Measurements from ENCODE around the gene GNB5. TPM values are rescaled to one million over a fixed set of nuclear protein-coding genes. Genes with fewer than 3 reads are reported as not detected.

GNB5 gene
- total RNA-seq, 2 experiments from 2014 or later: 24.0 to 25.1 TPM

DNA sequence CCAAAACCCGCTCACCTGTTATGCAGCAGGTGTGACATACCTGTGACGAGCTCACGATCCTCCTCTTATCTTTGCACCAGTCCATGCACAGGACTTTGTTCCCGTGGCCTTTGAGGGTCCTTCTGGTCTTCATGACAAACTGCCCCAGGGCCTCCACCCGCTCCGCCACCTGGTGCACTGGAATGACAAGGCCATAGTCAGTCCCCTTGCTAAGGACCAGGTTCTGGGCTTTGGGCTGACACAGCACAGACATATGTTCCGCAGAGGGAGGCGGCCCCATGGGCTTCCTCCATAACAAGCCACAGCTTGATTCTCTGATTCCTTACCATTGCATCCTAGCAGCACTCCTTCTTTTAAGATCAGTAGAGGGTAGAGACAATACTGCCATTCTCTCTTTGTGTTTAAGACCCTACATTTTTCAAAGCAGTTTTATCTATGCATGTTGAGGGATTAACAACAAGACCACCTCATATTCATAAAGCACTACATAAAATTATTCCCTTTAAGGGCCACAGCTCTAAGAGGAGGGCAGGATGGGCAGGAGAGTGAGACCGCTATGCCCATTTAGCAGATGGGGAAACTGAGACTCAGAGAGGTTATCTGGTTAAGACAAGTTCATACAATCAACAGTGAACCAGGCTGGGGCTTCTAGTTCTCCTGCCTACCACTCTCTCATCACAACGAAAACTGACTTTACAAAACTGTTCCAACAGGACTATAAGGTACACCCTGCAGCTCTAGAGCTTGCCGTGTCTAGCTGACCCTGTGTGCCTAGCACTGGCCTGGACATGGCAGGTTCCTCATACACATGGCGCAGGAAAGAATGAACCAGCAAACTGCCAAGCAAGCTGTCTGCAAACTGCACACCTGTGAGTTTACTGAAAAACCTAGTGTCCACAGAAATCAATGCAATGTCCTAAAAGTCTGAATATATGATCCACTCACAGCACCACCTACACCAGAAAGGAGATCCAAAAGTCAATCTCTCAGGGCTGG lies 37.0 kb downstream of the GNB5 start:
- intact Hi-C loops (cut with micrococcal nuclease): no loop called here
- no peaks in the 10 kb centered on the region for H3K9me3 Mint-ChIP-seq

DNA sequence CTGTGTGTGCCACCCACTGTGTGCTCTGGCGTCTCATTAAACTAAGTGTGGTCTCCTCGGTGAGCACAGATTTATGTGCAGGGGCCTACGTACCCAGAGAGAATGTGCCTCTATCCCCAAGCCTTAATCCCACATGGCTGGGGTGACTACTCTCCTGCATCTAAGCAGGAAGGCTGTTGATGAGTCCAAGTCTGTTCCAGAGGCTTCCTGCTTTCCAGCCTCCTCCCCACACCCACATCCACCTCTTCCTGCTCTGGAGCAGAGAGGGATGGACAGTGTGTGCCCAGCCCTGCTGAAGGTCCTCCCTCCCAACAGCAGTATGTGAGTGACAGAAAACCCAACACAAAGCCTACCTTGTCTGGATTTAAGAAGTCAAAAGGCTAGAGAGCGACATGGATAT lies 39.8 kb downstream of the GNB5 start:
- Mint-ChIP-seq H3K27me3 (no peaks in the 10 kb centered on the region), H3K4me3 (no peak overlapping the region), H3K9me3 (no peaks in the 10 kb centered on the region), H3K36me3 (peaks cover 27% of the 10 kb centered on the region), H3K27ac (no peak overlapping the region), H3K4me1 (ENCODE audit: low read depth) (no peaks in the 10 kb centered on the region)
- ChIA-PET CTCF (no interaction called here), POLR2A (interaction anchor here (0.6 kb wide), 1 partner anchor 114 kb away, joined by 3 read pairs; no protein-coding TSS in a partner anchor)
- DNase-seq: no peak
- intact Hi-C loops (cut with micrococcal nuclease): no loop called here

More for the DNA sequence above, 37.0 kb downstream of the GNB5 start:
- Mint-ChIP-seq H3K4me3 (no peak overlapping the region), H3K36me3 (peaks cover 9% of the 10 kb centered on the region), H3K4me1 (ENCODE audit: low read depth) (no peaks in the 10 kb centered on the region), H3K27me3 (no peaks in the 10 kb centered on the region), H3K27ac (no peak overlapping the region)
- no peak for DNase-seq
- CTCF ChIA-PET: interaction anchor here (1.1 to 1.2 kb wide), 2 partner anchors 15 kb away, joined by 4 to 5 read pairs; no protein-coding TSS in a partner anchor
- POLR2A ChIA-PET: interaction anchor here (0.7 kb wide), 1 partner anchor 25 kb away, joined by 5 read pairs; no protein-coding TSS in a partner anchor

DNA sequence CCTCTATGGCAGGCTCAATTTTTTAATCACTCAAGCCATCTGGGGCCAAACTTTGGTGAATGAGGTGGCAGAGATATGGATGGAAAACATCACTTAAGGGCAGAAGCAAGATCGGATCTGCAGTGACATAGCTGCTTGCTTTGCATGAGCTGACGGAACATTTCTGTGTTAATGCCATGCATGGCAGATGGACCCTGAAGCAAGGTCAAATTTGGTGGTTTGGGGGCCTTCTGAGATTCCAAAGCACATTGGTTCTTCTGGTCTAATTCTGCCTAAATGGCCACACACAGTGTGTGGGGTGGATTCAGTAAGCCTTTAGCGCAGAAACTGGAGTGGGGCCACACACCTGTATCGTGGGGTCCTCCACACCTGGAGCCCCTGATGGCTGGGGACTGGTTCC lies 40.3 kb downstream of the GNB5 start:
- Mint-ChIP-seq H3K27me3 (no peaks in the 10 kb centered on the region), H3K4me3 (no peak overlapping the region), H3K27ac (no peak overlapping the region), H3K9me3 (no peaks in the 10 kb centered on the region), H3K36me3 (peaks cover 30% of the 10 kb centered on the region), H3K4me1 (ENCODE audit: low read depth) (no peaks in the 10 kb centered on the region)
- CTCF ChIA-PET: interaction anchor here (0.7 kb wide), 1 partner anchor 71 kb away, joined by 3 read pairs; no protein-coding TSS in a partner anchor
- intact Hi-C loops (cut with micrococcal nuclease): no loop called here
- DNase-seq: no peak
- POLR2A ChIA-PET: no interaction called here

DNA sequence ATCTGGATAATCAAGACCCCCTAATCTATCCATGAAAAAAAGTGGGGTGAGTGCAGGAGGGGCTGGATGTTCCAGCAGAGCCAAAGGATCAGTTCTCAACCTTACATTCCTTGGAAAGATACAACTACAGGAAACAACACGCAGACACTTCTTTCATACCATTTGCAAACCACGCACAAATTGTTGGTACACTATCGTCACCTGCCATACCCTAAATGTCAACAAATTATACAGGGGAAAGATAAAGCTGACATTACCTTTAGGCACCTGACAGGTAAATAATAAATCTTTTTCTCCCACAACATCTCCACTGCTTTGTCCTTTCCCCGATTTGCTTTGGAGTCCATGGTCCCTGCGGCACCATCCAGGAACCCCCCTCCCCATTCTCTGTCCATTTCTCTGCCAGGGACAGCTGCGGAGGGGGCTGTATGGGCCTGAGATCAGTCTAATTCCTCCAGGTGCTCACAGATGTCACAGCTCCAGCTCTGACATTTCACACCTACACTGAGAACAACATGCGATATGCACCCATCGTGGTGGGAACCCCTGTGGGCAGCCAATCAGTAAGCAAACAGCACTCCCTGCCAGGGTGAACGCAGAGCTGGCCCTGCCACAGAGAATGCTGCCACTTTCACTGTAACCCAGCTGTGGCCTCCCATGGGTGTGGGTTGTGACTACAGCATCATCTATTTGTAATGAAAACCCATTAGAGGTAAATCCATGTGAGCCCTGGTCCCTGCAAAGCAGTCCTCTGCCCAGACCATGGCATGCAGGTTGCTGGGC lies 41.0 kb downstream of the GNB5 start:
- peaks cover 33% of the 10 kb centered on the region for H3K36me3 Mint-ChIP-seq

DNA sequence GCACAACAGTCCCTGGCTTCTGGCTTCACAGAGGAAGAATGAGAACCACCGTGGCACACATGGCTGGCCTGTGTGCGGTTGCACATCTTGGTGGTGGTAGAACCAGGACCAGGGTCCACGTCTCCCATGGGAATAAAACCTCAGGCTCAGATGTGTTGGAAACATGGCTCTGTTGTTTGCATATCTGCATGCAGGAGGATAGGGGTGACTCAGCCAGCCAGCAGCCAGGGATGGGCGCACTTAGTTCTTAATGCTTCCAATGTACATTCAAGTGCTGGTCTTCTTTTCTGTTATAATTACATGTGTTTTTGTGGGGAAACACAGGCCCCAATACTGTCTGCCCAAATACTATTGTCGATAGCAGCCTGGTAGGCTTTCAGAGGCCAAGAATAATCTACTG lies 42.8 kb downstream of the GNB5 start:
- ChIA-PET POLR2A (no interaction called here), CTCF (no interaction called here)
- Mint-ChIP-seq H3K27ac (no peak overlapping the region), H3K27me3 (no peaks in the 10 kb centered on the region), H3K4me3 (no peak overlapping the region), H3K4me1 (ENCODE audit: low read depth) (no peaks in the 10 kb centered on the region), H3K36me3 (peaks cover 38% of the 10 kb centered on the region), H3K9me3 (no peaks in the 10 kb centered on the region)
- DNase-seq: no peak
- intact Hi-C loops (cut with micrococcal nuclease): no loop called here

More for the DNA sequence above, 41.0 kb downstream of the GNB5 start:
- H3K4me1 Mint-ChIP-seq (ENCODE audit: low read depth): no peaks in the 10 kb centered on the region
- CTCF ChIA-PET: interaction anchor here (0.7 to 1.2 kb wide), 2 partner anchors 70 kb away, joined by 3 read pairs; no protein-coding TSS in a partner anchor
- H3K27me3 Mint-ChIP-seq: no peaks in the 10 kb centered on the region
- DNase-seq: no peak
- no peak overlapping the region for H3K4me3 Mint-ChIP-seq
- POLR2A ChIA-PET: no interaction called here
- H3K27ac Mint-ChIP-seq: no peak overlapping the region
- intact Hi-C loops (cut with micrococcal nuclease): no loop called here
- no peaks in the 10 kb centered on the region for H3K9me3 Mint-ChIP-seq

DNA sequence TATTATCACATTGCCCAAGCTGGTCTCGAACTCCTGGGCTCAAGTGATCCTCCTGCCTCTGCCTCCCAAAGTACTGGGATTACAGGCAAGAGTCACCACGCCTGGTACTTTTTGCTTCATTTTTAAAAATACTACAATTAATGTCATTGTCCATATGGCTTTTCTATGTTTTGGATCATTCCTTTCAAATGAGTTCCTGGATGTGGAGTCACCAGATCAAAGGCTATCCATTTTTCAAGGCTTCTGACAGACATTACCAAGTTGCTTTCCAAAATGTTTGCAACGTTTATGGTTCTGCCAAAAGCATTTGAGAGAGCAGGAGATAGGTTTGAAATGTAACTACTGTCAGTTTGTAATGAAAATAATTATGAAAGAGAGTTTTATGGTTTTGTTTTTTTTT lies 44.4 kb downstream of the GNB5 start:
- no peak for DNase-seq
- POLR2A ChIA-PET: no interaction called here
- Mint-ChIP-seq H3K27me3 (no peaks in the 10 kb centered on the region), H3K4me3 (no peak overlapping the region), H3K27ac (no peak overlapping the region), H3K9me3 (no peaks in the 10 kb centered on the region), H3K4me1 (ENCODE audit: low read depth) (no peaks in the 10 kb centered on the region), H3K36me3 (peaks cover 36% of the 10 kb centered on the region)
- CTCF ChIA-PET: interaction anchor here (0.7 kb wide), 2 partner anchors 26 to 203 kb away, joined by 3 to 4 read pairs; no protein-coding TSS in a partner anchor
- intact Hi-C loops (cut with micrococcal nuclease): no loop called here

DNA sequence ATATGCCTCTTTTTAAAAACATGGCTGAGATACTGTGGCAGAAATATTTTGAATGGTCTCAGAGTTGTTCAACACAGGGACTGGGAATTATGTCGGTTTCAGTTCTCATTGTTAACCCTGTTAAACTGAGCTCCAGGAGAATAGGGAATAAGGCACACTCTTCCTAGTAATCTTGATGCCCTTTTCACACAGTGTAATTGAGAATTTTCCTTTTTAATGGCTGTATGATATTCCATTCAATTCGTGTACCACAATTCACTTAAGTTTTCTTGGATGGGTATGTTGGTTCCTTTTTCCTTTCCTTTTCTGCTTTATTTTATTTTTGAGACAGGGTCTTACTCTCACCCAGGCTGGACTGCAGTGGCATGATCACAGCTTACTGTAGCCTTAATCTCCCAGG lies 44.9 kb downstream of the GNB5 start:
- Mint-ChIP-seq H3K27ac (no peak overlapping the region), H3K36me3 (peaks cover 36% of the 10 kb centered on the region), H3K4me1 (ENCODE audit: low read depth) (no peaks in the 10 kb centered on the region), H3K4me3 (no peak overlapping the region), H3K9me3 (no peaks in the 10 kb centered on the region), H3K27me3 (no peaks in the 10 kb centered on the region)
- CTCF ChIA-PET: interaction anchor here (0.7 kb wide), 2 partner anchors 27 to 203 kb away, joined by 3 to 4 read pairs; no protein-coding TSS in a partner anchor
- POLR2A ChIA-PET: no interaction called here
- no peak for DNase-seq
- intact Hi-C loops (cut with micrococcal nuclease): no loop called here

DNA sequence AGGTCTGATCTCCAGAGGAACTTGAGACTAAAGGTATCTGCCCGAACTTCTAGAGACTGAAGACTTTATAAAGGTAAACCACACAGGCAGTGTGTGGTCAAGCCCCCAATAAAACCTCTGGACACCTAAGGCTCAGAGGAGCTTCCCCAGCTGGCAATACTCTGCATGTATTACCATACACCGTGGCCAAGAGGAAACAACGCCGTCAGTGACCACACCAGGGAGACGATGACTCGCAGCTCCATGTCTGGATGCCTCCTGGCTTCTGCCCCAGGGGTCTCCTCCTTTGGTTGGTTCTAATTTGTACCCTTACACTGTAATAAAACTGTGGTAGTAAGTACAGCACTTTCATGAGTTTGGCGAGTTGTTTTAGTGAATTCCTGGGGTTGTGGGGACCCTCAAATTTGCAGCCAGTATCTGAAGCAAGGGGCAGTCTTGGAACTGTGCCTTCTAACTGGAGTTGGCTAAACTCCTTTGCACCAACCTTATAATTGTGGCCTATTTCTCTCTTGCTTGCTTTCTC lies 46.5 kb downstream of the GNB5 start:
- Mint-ChIP-seq H3K27me3 (no peaks in the 10 kb centered on the region), H3K4me1 (ENCODE audit: low read depth) (no peaks in the 10 kb centered on the region), H3K36me3 (peaks cover 35% of the 10 kb centered on the region), H3K27ac (no peak overlapping the region), H3K9me3 (no peaks in the 10 kb centered on the region), H3K4me3 (no peak overlapping the region)
- DNase-seq: no peak
- intact Hi-C loops (cut with micrococcal nuclease): no loop called here
- ChIA-PET CTCF (interaction anchor here (0.9 kb wide), 1 partner anchor 10 kb away, joined by 3 read pairs; no protein-coding TSS in a partner anchor), POLR2A (no interaction called here)

DNA sequence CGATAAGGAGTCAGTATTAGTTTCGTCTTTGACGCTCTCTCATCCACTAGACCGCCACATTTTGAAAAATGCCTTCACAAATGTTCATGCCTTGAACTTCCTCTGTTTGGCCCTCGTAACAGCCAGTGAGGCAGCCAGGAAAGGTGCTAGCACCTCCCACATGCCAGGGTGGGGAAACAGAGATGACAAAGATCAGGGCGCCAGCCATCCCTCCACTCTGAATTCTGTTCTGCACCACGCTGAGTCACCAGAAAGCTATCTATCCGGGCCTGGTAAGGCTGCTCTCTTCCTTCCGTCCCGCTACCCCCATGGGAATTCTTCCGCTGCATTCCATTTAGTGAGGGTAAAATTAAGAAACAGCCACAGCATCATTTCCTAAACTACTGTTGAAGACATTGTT lies 47.3 kb downstream of the GNB5 start:
- intact Hi-C loops (cut with micrococcal nuclease): no loop called here
- H3K4me1 Mint-ChIP-seq (ENCODE audit: low read depth): no peaks in the 10 kb centered on the region

DNA sequence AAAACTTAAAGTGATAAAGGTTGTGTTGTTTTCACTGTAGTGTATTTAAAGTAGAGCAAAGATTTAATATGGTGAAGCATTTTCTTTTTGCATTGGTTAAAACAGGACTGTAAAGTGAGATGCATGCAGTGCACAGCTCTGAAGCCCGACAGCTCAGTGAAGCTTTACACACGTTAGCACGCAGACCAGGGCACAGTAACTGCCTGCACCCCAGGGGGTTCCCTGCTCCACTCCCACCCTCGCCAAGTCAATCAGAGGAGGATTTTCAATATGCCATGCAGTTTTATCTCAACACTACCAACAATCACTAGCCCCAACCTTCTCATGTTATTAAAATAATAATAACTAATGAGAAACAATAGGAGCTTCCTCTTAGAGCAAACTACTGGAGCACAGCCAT lies 50.5 kb downstream of the GNB5 start:
- POLR2A ChIA-PET: interaction anchor here (0.6 kb wide), 1 partner anchor 17 kb away, joined by 4 read pairs; no protein-coding TSS in a partner anchor
- H3K9me3 Mint-ChIP-seq: no peaks in the 10 kb centered on the region

More for the DNA sequence above, 47.3 kb downstream of the GNB5 start:
- H3K27me3 Mint-ChIP-seq: no peaks in the 10 kb centered on the region
- no peak overlapping the region for H3K4me3 Mint-ChIP-seq
- DNase-seq: no peak
- H3K27ac Mint-ChIP-seq: no peak overlapping the region
- no peaks in the 10 kb centered on the region for H3K9me3 Mint-ChIP-seq
- ChIA-PET CTCF (interaction anchor here (0.9 to 1.5 kb wide), 2 partner anchors 9 to 65 kb away, joined by 3 to 6 read pairs; no protein-coding TSS in a partner anchor), POLR2A (no interaction called here)
- H3K36me3 Mint-ChIP-seq: peaks cover 32% of the 10 kb centered on the region

DNA sequence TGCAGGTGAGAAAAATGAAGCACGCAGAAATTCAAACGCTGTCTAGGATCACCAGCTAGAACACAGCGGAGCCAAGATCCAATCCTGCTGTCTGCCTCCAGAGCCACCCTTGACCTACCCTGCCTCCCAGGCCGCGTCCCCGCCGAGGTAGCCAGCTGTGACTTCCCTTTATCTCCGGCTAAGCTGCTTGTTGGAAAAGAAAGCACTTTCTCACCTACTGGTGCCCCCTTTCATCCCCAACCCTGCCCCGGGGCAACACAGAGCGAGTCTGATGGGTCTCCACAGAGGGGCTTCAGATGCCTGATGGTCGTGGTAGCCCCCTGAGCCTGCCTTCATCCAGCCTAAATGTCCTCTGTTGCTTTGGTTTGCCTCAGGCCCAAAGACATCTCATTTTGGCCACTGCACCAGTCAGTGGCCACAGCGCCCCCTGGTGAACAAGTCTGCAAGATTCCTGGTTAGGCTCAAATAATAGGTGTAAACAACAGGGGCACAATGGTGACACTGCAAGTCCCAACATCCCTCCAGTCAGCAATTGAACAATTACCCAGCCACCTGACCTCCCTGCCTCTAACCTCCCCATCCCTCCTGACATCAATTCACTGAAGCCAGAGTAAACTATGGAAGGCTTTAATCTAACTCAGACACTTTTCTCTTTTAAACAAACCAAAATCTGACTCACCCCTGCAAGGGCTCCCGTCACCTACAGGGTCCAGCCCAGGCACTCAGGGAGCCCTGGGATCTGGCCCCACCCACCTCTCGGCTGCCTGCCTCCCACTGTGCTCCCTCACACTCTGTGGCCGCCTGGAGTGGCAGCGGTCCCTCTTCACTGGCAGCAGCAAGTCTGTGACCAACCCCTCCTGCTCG lies 51.4 kb downstream of the GNB5 start:
- POLR2A ChIA-PET: no interaction called here
- intact Hi-C loops (cut with micrococcal nuclease): loop anchor here (1.0 kb wide), 2 partner anchors 158 to 252 kb away; no protein-coding TSS in a partner anchor
- H3K27ac Mint-ChIP-seq: no peak overlapping the region

More for the DNA sequence above, 50.5 kb downstream of the GNB5 start:
- no peak for DNase-seq
- Mint-ChIP-seq H3K36me3 (peaks cover 11% of the 10 kb centered on the region), H3K4me1 (ENCODE audit: low read depth) (peaks cover 14% of the 10 kb centered on the region), H3K27ac (no peak overlapping the region), H3K27me3 (no peaks in the 10 kb centered on the region), H3K4me3 (no peak overlapping the region)
- intact Hi-C loops (cut with micrococcal nuclease): loop anchor here (1.0 kb wide), 1 partner anchor 158 kb away; no protein-coding TSS in a partner anchor
- CTCF ChIA-PET: interaction anchor here (0.7 to 1.3 kb wide), 6 partner anchors 20 to 62 kb away, joined by 3 to 5 read pairs (median 4); no protein-coding TSS in a partner anchor

More for the DNA sequence above, 51.4 kb downstream of the GNB5 start:
- Mint-ChIP-seq H3K4me1 (ENCODE audit: low read depth) (peaks cover 16% of the 10 kb centered on the region), H3K27me3 (no peaks in the 10 kb centered on the region), H3K9me3 (no peaks in the 10 kb centered on the region), H3K36me3 (peaks cover 8% of the 10 kb centered on the region), H3K4me3 (no peak overlapping the region)
- CTCF ChIA-PET: interaction anchor here (0.6 to 1.8 kb wide), 18 partner anchors 14 to 252 kb away, joined by 3 to 7 read pairs (median 4); no protein-coding TSS in a partner anchor
- DNase-seq: peak; percentile 79

Data from activated CD4-positive, alpha-beta memory T cell treated with anti-CD3 and anti-CD28 coated beads for 36 hours (primary cell).